22Rv1 (cell line): ENCODE results near the gene GLT8D2.

Experiments
- CTCF ChIP-seq: fragments of 450-650 bp; IDR thresholded peaks from 2 replicates; pipeline ENCODE4 v1.5.1; 2017; ENCODE audit warnings: mild to moderate bottlenecking
- ZFX ChIP-seq: fragments of 450-650 bp; IDR thresholded peaks from 2 replicates; pipeline ENCODE4 v1.6.1; 2017; ENCODE audit warnings: antibody characterized with exemption, borderline replicate concordance

- TF ChIP-seq CTCF (no peak), ZFX (no peak)
Measured at GRCh38 chr12:103978384-103978982, 71.5 kb downstream of the GLT8D2 start.
